Activated naive CD8-positive, alpha-beta T cell treated with anti-CD3 and anti-CD28 coated beads for 36 hours (primary cell): ENCODE results near the gene CRYBG1. TPM values are rescaled to one million over a fixed set of nuclear protein-coding genes. Genes with fewer than 3 reads are reported as not detected.
"Not testable (repeated sequence)": the region's sequence is repeated elsewhere in the genome, so short reads cannot be mapped to it uniquely, and the experiment has no call there.

Experiments
- DNase-seq: peaks from one replicate; pipeline ENCODE4 v3.0.0; 2021
- H3K27ac Mint-ChIP-seq: one replicate; pipeline ENCODE4 v1.8.0; 2022; ENCODE audit warnings: mild to moderate bottlenecking, moderate library complexity, mixed read lengths
- H3K27me3 Mint-ChIP-seq: one replicate; pipeline ENCODE4 v1.8.0; 2022; ENCODE audit warnings: mild to moderate bottlenecking, mixed read lengths
- H3K36me3 Mint-ChIP-seq: one replicate; pipeline ENCODE4 v1.8.0; 2021; ENCODE audit warnings: mild to moderate bottlenecking, mixed read lengths
- H3K4me1 Mint-ChIP-seq: one replicate; pipeline ENCODE4 v1.8.0; 2021; ENCODE audit warnings: mixed read lengths
- H3K4me3 Mint-ChIP-seq: one replicate; pipeline ENCODE4 v1.8.0; 2022; ENCODE audit warnings: mild to moderate bottlenecking, moderate library complexity, mixed read lengths
- H3K9me3 Mint-ChIP-seq: one replicate; pipeline ENCODE4 v1.8.0; 2022; ENCODE audit warnings: mixed read lengths
- total RNA-seq, 2 experiments: library from RNA; stranded (reverse); gene quantifications; one replicate each; pipeline ENCODE4 v1.2.3, GENCODE V29; 2021

CRYBG1 gene
- total RNA-seq, 2 experiments from 2014 or later: 20.3 to 20.4 TPM

- peak overlapping the region; percentile 90 for H3K4me3 Mint-ChIP-seq
Observed at GRCh38 chr6:106510090-106510970, 149.8 kb downstream of the CRYBG1 start.

DNA sequence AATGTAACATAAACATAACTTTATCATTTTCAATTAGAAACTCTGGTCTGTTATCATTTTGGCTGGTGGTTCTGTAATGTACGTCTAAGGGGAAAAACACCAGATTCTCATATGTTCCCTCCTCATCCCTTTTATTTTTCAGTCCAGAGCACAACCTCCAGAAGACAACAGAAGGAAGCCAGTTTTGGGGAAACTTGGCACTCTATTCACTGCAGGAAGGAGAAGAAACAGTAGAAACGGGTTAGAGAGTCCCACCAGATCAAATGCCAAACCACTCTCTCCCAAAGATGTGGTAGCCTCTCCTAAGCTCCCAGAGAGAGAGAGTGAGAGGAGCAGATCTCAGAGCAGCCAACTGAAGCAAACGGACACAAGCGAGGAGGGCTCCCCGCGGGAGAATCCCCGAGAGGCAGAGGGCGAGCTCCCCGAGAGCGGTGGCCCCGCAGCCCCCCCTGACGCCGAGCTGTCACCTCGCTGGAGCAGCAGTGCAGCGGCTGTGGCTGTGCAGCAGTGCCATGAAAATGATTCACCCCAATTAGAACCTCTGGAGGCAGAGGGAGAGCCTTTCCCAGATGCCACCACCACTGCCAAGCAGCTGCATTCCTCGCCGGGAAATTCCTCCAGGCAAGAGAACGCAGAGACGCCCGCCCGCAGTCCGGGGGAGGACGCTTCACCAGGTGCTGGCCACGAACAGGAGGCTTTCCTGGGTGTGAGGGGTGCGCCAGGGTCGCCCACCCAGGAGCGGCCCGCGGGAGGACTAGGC lies 151.0 kb downstream of the CRYBG1 start:
- Mint-ChIP-seq H3K27ac (peak overlapping the region; percentile 83), H3K4me1 (peaks cover 47% of the 10 kb centered on the region), H3K4me3 (peak overlapping the region; percentile 90), H3K36me3 (peaks cover 4% of the 10 kb centered on the region), H3K27me3 (peaks cover 4% of the 10 kb centered on the region), H3K9me3 (no peaks in the 10 kb centered on the region)
- peak; percentile 59 for DNase-seq

More at GRCh38 chr6:106510090-106510970, 149.8 kb downstream of the CRYBG1 start:
- H3K36me3 Mint-ChIP-seq: no peaks in the 10 kb centered on the region
- peaks cover 41% of the 10 kb centered on the region for H3K4me1 Mint-ChIP-seq
- peaks cover 4% of the 10 kb centered on the region for H3K27me3 Mint-ChIP-seq
- H3K9me3 Mint-ChIP-seq: no peaks in the 10 kb centered on the region
- peak; percentile 79 for DNase-seq
- H3K27ac Mint-ChIP-seq: peak overlapping the region; percentile 75

DNA sequence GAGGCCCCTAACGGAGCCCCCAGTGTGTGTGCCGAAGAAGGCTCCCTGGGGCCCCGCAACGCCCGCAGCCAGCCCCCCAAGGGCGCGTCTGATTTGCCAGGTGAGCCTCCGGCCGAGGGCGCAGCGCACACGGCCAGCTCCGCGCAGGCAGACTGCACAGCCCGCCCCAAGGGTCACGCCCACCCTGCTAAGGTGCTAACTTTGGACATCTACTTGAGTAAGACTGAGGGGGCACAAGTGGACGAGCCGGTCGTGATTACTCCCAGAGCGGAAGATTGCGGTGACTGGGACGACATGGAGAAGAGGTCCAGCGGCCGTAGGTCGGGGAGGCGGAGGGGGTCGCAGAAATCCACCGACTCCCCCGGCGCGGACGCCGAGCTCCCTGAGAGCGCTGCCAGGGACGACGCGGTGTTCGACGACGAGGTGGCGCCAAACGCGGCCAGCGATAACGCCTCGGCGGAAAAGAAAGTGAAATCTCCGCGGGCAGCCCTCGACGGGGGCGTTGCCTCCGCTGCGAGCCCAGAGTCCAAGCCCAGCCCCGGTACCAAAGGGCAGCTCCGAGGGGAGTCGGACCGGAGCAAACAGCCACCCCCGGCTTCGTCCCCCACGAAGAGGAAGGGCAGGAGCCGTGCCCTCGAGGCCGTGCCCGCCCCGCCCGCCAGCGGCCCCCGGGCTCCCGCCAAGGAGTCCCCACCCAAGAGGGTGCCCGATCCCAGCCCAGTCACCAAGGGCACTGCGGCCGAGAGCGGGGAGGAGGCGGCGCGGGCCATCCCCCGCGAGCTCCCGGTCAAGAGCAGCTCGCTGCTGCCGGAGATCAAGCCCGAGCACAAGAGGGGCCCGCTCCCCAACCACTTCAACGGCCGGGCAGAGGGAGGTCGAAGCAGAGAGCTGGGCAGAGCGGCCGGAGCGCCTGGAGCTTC lies 151.8 kb downstream of the CRYBG1 start:
- Mint-ChIP-seq H3K27ac (peak overlapping the region; percentile 92), H3K27me3 (peaks cover 4% of the 10 kb centered on the region), H3K36me3 (peaks cover 5% of the 10 kb centered on the region), H3K4me1 (peaks cover 53% of the 10 kb centered on the region), H3K9me3 (no peaks in the 10 kb centered on the region), H3K4me3 (peak overlapping the region; percentile 90)
- DNase-seq: peak; percentile 85

- no peaks in the 10 kb centered on the region for H3K27me3 Mint-ChIP-seq
- peaks cover 9% of the 10 kb centered on the region for H3K36me3 Mint-ChIP-seq
- H3K9me3 Mint-ChIP-seq: no peaks in the 10 kb centered on the region
- peak overlapping the region; percentile 92 for H3K27ac Mint-ChIP-seq
- no peak for DNase-seq
- peak overlapping the region; percentile 90 for H3K4me3 Mint-ChIP-seq
- peaks cover 58% of the 10 kb centered on the region for H3K4me1 Mint-ChIP-seq
Observed at GRCh38 chr6:106512968-106513574, 152.6 kb downstream of the CRYBG1 start.

GRCh38 chr6:106513808-106514582 lies 153.5 kb downstream of the CRYBG1 start:
- Mint-ChIP-seq H3K27me3 (no peaks in the 10 kb centered on the region), H3K27ac (peak overlapping the region; percentile 92), H3K4me3 (peak overlapping the region; percentile 90), H3K36me3 (peaks cover 12% of the 10 kb centered on the region), H3K9me3 (no peaks in the 10 kb centered on the region), H3K4me1 (peaks cover 60% of the 10 kb centered on the region)
- DNase-seq: no peak

DNA sequence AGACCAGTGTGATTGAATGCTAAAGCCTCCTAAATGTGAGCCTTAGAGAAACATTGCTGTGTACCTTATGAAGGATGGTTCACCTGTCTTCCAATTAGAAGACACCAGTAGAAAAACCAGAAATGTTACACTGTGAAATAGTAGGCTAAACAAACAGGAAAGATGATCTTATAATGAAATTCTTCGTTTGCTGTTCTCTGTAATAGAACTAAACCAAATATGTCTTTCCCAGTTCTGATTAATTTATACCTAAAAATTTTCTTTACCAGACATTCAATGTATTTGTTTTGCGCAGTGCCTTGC lies 154.0 kb downstream of the CRYBG1 start:
- Mint-ChIP-seq H3K36me3 (peaks cover 14% of the 10 kb centered on the region), H3K4me3 (peak overlapping the region; percentile 90)

GRCh38 chr6:106515582-106515981 lies 155.1 kb downstream of the CRYBG1 start:
- H3K4me1 Mint-ChIP-seq: peaks cover 62% of the 10 kb centered on the region
- not testable (repeated sequence) for H3K27ac Mint-ChIP-seq, H3K4me3 Mint-ChIP-seq, DNase-seq, H3K9me3 Mint-ChIP-seq, H3K27me3 Mint-ChIP-seq
- peaks cover 23% of the 10 kb centered on the region for H3K36me3 Mint-ChIP-seq

More for the DNA sequence above, 154.0 kb downstream of the CRYBG1 start:
- Mint-ChIP-seq H3K4me1 (peaks cover 60% of the 10 kb centered on the region), H3K27me3 (no peaks in the 10 kb centered on the region), H3K9me3 (no peaks in the 10 kb centered on the region), H3K27ac (peak overlapping the region; percentile 92)
- DNase-seq: no peak

- peaks cover 61% of the 10 kb centered on the region for H3K4me1 Mint-ChIP-seq
- peaks cover 27% of the 10 kb centered on the region for H3K36me3 Mint-ChIP-seq
- H3K27me3 Mint-ChIP-seq: no peaks in the 10 kb centered on the region
- H3K27ac Mint-ChIP-seq: peak overlapping the region; percentile 47
- no peaks in the 10 kb centered on the region for H3K9me3 Mint-ChIP-seq
- no peak for DNase-seq
- H3K4me3 Mint-ChIP-seq: peak overlapping the region; percentile 50
Observed at GRCh38 chr6:106516616-106517015, 156.1 kb downstream of the CRYBG1 start.

GRCh38 chr6:106517706-106518105 lies 157.2 kb downstream of the CRYBG1 start:
- no peak overlapping the region for H3K27ac Mint-ChIP-seq
- peak overlapping the region; percentile 64 for H3K4me3 Mint-ChIP-seq
- peaks cover 31% of the 10 kb centered on the region for H3K36me3 Mint-ChIP-seq
- no peak for DNase-seq
- no peaks in the 10 kb centered on the region for H3K9me3 Mint-ChIP-seq
- peaks cover 69% of the 10 kb centered on the region for H3K4me1 Mint-ChIP-seq
- no peaks in the 10 kb centered on the region for H3K27me3 Mint-ChIP-seq

DNA sequence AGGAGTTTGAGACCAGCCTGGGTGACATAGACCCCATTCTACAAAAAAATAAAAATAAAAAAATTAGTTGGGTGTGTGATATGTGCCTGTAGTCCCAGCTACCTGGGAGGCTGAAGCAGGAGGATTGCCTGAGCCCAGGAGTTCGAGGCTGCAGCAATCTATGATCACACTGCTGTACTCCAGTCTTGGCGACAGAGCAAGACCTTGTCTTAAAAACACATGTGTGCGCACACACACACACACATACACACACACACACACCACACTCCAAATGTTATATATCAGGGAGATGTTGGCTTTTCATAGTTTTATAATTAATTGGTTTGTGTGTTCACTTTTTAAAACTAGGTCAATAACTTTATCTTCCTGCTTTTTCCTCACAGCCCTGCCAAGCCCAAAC lies 158.2 kb downstream of the CRYBG1 start:
- DNase-seq: no peak
- Mint-ChIP-seq H3K27me3 (no peaks in the 10 kb centered on the region), H3K9me3 (no peaks in the 10 kb centered on the region), H3K4me1 (peaks cover 74% of the 10 kb centered on the region), H3K27ac (peak overlapping the region; percentile 97), H3K36me3 (peaks cover 33% of the 10 kb centered on the region), H3K4me3 (peak overlapping the region; percentile 79)

GRCh38 chr6:106519460-106520394 lies 159.2 kb downstream of the CRYBG1 start:
- Mint-ChIP-seq H3K9me3 (no peaks in the 10 kb centered on the region), H3K27ac (peak overlapping the region; percentile 97), H3K27me3 (no peaks in the 10 kb centered on the region), H3K4me3 (peak overlapping the region; percentile 79), H3K36me3 (peaks cover 33% of the 10 kb centered on the region), H3K4me1 (peaks cover 72% of the 10 kb centered on the region)
- peak; percentile 81 for DNase-seq

- Mint-ChIP-seq H3K27me3 (no peaks in the 10 kb centered on the region), H3K36me3 (peaks cover 33% of the 10 kb centered on the region), H3K9me3 (no peaks in the 10 kb centered on the region), H3K27ac (peak overlapping the region; percentile 97), H3K4me1 (peaks cover 72% of the 10 kb centered on the region), H3K4me3 (peak overlapping the region; percentile 79)
- peak; percentile 82 for DNase-seq
Observed at GRCh38 chr6:106520711-106521401, 160.3 kb downstream of the CRYBG1 start.
